DOHH2 (cell line): ENCODE measurements around the gene TFPI2.

Experiments used
- H3F3A ChIP-seq: fragments of 200-600 bp; sonication (generic), shearing (Covaris generic); 2 replicates; pipeline ENCODE4 v1.6.0; 2016; ENCODE audit warnings: antibody characterized with exemption, mild to moderate bottlenecking; ENCODE audit not compliant: control insufficient read depth, insufficient read depth
- H3K27ac ChIP-seq: fragments of 200-600 bp; sonication (generic); 2 replicates; pipeline ENCODE4 v1.5.1; 2014; ENCODE audit warnings: low read depth, mild to moderate bottlenecking, low read length, moderate library complexity
- H3K27me3 ChIP-seq: fragments of 200-600 bp; sonication (generic); 2 replicates; pipeline ENCODE4 v1.6.1; 2014; ENCODE audit warnings: mild to moderate bottlenecking, low read length, mixed read lengths; ENCODE audit not compliant: control insufficient read depth
- H3K36me3 ChIP-seq: fragments of 200-600 bp; sonication (generic); 2 replicates; pipeline ENCODE4 v1.6.1; 2014; ENCODE audit warnings: mild to moderate bottlenecking, low read length, moderate library complexity, mixed read lengths; ENCODE audit not compliant: control insufficient read depth
- H3K4me1 ChIP-seq: fragments of 200-600 bp; sonication (generic); 2 replicates; pipeline ENCODE4 v1.6.1; 2014; ENCODE audit warnings: mild to moderate bottlenecking, low read length, mixed read lengths; ENCODE audit not compliant: control insufficient read depth
- H3K4me2 ChIP-seq: fragments of 200-600 bp; sonication (generic); 2 replicates; pipeline ENCODE4 v1.6.0; 2014; ENCODE audit warnings: mild to moderate bottlenecking, low read length, moderate library complexity
- H3K4me3 ChIP-seq: fragments of 200-600 bp; sonication (generic); 2 replicates; pipeline ENCODE4 v1.5.1; 2014; ENCODE audit warnings: mild to moderate bottlenecking, low read length, mixed read lengths
- H3K79me2 ChIP-seq: fragments of 200-600 bp; sonication (generic); 2 replicates; pipeline ENCODE4 v1.6.1; 2014; ENCODE audit warnings: mild to moderate bottlenecking, low read length, mixed read lengths; ENCODE audit not compliant: control insufficient read depth
- H3K9me2 ChIP-seq: fragments of 200-600 bp; sonication (generic); replicated peaks from 2 replicates; pipeline ENCODE4 v1.6.1; 2014; ENCODE audit warnings: mild to moderate bottlenecking, low read length, mixed read lengths; ENCODE audit not compliant: control insufficient read depth
- H3K9me3 ChIP-seq: fragments of 200-600 bp; sonication (generic); 2 replicates; pipeline ENCODE4 v1.6.1; 2014; ENCODE audit warnings: antibody characterized with exemption, low read length, mixed read lengths; ENCODE audit not compliant: control insufficient read depth, insufficient read depth
- H4K20me1 ChIP-seq: fragments of 200-600 bp; sonication (generic); 2 replicates; pipeline ENCODE4 v1.6.0; 2014; ENCODE audit warnings: low read depth, mild to moderate bottlenecking, antibody characterized with exemption, low read length, moderate library complexity; ENCODE audit not compliant: control insufficient read depth, insufficient read depth
- EZH2phosphoT487 ChIP-seq: fragments of 200-600 bp; sonication (generic); IDR thresholded peaks from 2 replicates; pipeline ENCODE4 v1.6.1; 2017; ENCODE audit warnings: borderline replicate concordance, mild to moderate bottlenecking, antibody characterized with exemption, low read length, moderate library complexity, mixed read lengths
- TF ChIP-seq, protein P1 (sequence below): fragments of 200-600 bp; sonication (generic); IDR thresholded peaks from one replicate; pipeline ENCODE4 v1.5.1; 2014; ENCODE audit warnings: antibody characterized with exemption, mild to moderate bottlenecking, low read depth, low read length; ENCODE audit not compliant: poor library complexity, severe bottlenecking

TFPI2 gene

DNA sequence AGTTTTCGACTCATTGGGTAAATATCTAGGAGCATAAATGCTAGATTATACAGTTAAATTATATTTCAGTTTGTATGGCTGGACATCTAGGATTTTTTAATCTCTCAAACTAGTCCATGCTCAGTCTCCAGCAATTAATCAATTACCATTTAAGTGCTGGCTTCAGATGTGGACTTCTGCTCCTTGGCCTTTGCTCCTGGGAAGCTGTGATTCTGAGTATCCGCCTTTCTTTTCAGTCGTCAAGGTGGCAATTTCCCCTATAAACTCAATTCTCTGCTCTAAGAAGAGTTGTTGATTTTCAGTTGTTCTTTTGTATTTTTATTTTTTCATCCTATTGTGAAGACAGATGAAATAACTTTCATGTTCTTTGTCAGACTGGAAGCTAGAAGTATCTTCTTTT, 23.7 kb downstream of the TFPI2 start:
- no peaks in the 10 kb centered on the region for H3F3A ChIP-seq
- H3K4me3 ChIP-seq, result no peak overlapping the region
- H3K4me1 ChIP-seq, result no peaks in the 10 kb centered on the region
- no peak overlapping the region for H3K27ac ChIP-seq
- no peak for TF ChIP-seq EZH2phosphoT487
- TF ChIP-seq, protein P1, sequence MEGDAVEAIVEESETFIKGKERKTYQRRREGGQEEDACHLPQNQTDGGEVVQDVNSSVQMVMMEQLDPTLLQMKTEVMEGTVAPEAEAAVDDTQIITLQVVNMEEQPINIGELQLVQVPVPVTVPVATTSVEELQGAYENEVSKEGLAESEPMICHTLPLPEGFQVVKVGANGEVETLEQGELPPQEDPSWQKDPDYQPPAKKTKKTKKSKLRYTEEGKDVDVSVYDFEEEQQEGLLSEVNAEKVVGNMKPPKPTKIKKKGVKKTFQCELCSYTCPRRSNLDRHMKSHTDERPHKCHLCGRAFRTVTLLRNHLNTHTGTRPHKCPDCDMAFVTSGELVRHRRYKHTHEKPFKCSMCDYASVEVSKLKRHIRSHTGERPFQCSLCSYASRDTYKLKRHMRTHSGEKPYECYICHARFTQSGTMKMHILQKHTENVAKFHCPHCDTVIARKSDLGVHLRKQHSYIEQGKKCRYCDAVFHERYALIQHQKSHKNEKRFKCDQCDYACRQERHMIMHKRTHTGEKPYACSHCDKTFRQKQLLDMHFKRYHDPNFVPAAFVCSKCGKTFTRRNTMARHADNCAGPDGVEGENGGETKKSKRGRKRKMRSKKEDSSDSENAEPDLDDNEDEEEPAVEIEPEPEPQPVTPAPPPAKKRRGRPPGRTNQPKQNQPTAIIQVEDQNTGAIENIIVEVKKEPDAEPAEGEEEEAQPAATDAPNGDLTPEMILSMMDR, result no peak
- no peaks in the 10 kb centered on the region for H3K36me3 ChIP-seq
- no peaks in the 10 kb centered on the region for H3K79me2 ChIP-seq
- H4K20me1 ChIP-seq, result no peaks in the 10 kb centered on the region
- no peaks in the 10 kb centered on the region for H3K9me3 ChIP-seq
- 0 out of 2 replicates have a peak, but pooled peaks cover 3% of the 10 kb centered on the region for H3K27me3 ChIP-seq
- H3K9me2 ChIP-seq, result no peaks in the 10 kb centered on the region
- no peak overlapping the region for H3K4me2 ChIP-seq

DNA sequence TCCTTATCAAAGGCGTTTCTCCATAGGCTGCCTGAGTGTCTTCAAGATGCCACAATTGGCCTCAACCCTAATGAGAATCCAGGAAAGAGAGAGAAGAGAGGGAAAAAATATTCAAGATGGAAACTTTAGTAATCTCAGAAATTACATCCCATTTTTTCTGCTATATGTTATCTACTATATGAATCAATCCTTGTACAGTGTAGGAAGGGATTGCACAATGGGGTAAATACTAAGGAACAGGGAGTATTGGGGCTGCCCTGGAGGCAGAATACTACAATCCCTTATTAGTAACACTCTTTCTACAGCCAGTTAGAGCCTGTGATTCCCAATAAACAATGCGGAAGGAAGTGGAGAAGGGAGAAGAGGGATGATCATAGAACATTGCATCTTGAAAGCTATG, 27.9 kb downstream of the TFPI2 start:
- Histone ChIP-seq H4K20me1 (no peaks in the 10 kb centered on the region), H3K4me3 (no peak overlapping the region), H3K36me3 (no peaks in the 10 kb centered on the region), H3K27me3 (0 out of 2 replicates have a peak, but pooled peaks cover 7% of the 10 kb centered on the region), H3K27ac (no peak overlapping the region), H3K9me3 (no peaks in the 10 kb centered on the region), H3K4me2 (no peak overlapping the region), H3K4me1 (no peaks in the 10 kb centered on the region), H3F3A (no peaks in the 10 kb centered on the region), H3K79me2 (no peaks in the 10 kb centered on the region), H3K9me2 (no peaks in the 10 kb centered on the region)
- no peak for TF ChIP-seq EZH2phosphoT487
- TF ChIP-seq, protein P1, result no peak

DNA sequence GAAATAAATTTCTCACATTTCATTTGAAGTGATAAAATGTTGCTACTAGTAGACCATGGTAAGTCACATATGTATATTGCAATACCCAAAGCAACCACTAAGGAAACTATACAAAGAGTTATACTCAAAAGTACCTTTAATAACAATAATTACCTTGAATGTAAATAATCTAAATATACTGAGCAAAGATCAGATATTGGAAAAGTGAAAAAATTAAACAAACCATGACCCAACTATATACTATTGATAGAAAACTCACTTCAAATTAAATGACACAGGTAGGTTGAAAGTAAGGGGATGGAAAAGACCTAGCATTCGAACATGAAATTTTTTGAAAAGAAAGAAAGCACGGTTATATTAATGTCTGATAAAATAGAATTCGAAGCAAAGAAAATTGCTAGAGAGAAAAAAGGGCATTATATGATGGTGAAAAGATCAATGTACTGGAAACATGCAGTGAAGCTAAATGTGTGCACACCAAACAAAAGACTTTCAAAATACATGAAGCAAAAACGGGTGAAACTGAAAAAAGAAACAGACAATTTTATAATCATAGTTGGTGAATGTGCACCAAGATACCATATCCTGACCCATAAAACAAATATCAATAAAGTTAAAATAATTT, 29.1 kb downstream of the TFPI2 start:
- Histone ChIP-seq H3K36me3 (no peaks in the 10 kb centered on the region), H3K4me1 (no peaks in the 10 kb centered on the region), H4K20me1 (no peaks in the 10 kb centered on the region), H3K4me3 (no peak overlapping the region), H3K27ac (no peak overlapping the region), H3K79me2 (no peaks in the 10 kb centered on the region), H3K9me3 (no peaks in the 10 kb centered on the region), H3K9me2 (no peaks in the 10 kb centered on the region), H3F3A (no peaks in the 10 kb centered on the region), H3K4me2 (no peak overlapping the region), H3K27me3 (0 out of 2 replicates have a peak, but pooled peaks cover 7% of the 10 kb centered on the region)
- TF ChIP-seq EZH2phosphoT487, result no peak
- TF ChIP-seq, protein P1, result peak; percentile 55
